Measurements from ENCODE around the gene KYNU. TPM values are rescaled to one million over a fixed set of nuclear protein-coding genes. Genes with fewer than 3 reads are reported as not detected.

The KYNU gene
- total RNA-seq, 1 experiment from 2014 or later: 55.7 TPM

GRCh38 chr2:143081616-143082015 is 204.2 kb downstream of the KYNU start:
- no peak for TF ChIP-seq CTCF (conservative IDR thresholded peaks at IDR 0.05)
- no peak for TF ChIP-seq EZH2 (IDR thresholded peaks at IDR 0.05; ENCODE audit: low read depth)
- Histone ChIP-seq H3K4me2 (no peak overlapping the region), H3K9me2 (ENCODE audit: insufficient read depth) (no peaks in the 10 kb centered on the region), H3K27ac (no peak overlapping the region), H3K4me3 (no peak overlapping the region), H3K27me3 (ENCODE audit: insufficient read depth, low read depth) (no peaks in the 10 kb centered on the region), H3K4me1 (replicated peaks; ENCODE audit: insufficient read depth) (0 out of 2 replicates have a peak, but pooled peaks cover 5% of the 10 kb centered on the region), H3K79me2 (ENCODE audit: low read depth) (no peaks in the 10 kb centered on the region), H3F3A (ENCODE audit: insufficient read depth, low read depth) (no peaks in the 10 kb centered on the region), H3K36me3 (ENCODE audit: low read depth) (no peaks in the 10 kb centered on the region), H3K9me3 (ENCODE audit: insufficient read depth, low read depth) (no peaks in the 10 kb centered on the region), H4K20me1 (ENCODE audit: insufficient read depth) (no peaks in the 10 kb centered on the region), H2AFZ (no peak overlapping the region)
- no TSS peak for BruUV-seq (replicated peaks)
- ChIA-PET CTCF (no interaction called here), POLR2A (ENCODE audit: unreplicated experiment) (no interaction called here)
- no peak for DNase-seq
- intact Hi-C loops (cut with micrococcal nuclease; ENCODE audit: unreplicated experiment): no loop called here

GRCh38 chr2:143083636-143084035 is 206.2 kb downstream of the KYNU start:
- 0 out of 2 replicates have a peak overlapping the region, but pooled peaks have one; percentile 6 for H3K27ac ChIP-seq
- H3K4me3 ChIP-seq: peak overlapping the region; percentile 16; the same call in 1 of the 2 replicates
- CTCF ChIA-PET: interaction anchor here (0.7 kb wide), 2 partner anchors 21 to 315 kb away, joined by 5 to 9 read pairs; no protein-coding TSS in a partner anchor
- TF ChIP-seq CTCF (conservative IDR thresholded peaks at IDR 0.05) (no peak), EZH2 (IDR thresholded peaks at IDR 0.05; ENCODE audit: low read depth) (no peak)
- H3K4me1 ChIP-seq (replicated peaks; ENCODE audit: insufficient read depth): 0 out of 2 replicates have a peak, but pooled peaks cover 5% of the 10 kb centered on the region
- intact Hi-C loops (cut with micrococcal nuclease; ENCODE audit: unreplicated experiment): no loop called here
- H3K9me2 ChIP-seq (ENCODE audit: insufficient read depth): no peaks in the 10 kb centered on the region
- no peaks in the 10 kb centered on the region for H3K36me3 ChIP-seq (ENCODE audit: low read depth)
- no peaks in the 10 kb centered on the region for H4K20me1 ChIP-seq (ENCODE audit: insufficient read depth)
- no peaks in the 10 kb centered on the region for H3K9me3 ChIP-seq (ENCODE audit: insufficient read depth, low read depth)
- H3K27me3 ChIP-seq (ENCODE audit: insufficient read depth, low read depth): no peaks in the 10 kb centered on the region
- peak overlapping the region; percentile 70 for H2AFZ ChIP-seq
- DNase-seq: no peak
- H3K79me2 ChIP-seq (ENCODE audit: low read depth): no peaks in the 10 kb centered on the region
- peak overlapping the region; percentile 56 for H3K4me2 ChIP-seq
- no TSS peak for BruUV-seq (replicated peaks)
- POLR2A ChIA-PET (ENCODE audit: unreplicated experiment): no interaction called here
- no peaks in the 10 kb centered on the region for H3F3A ChIP-seq (ENCODE audit: insufficient read depth, low read depth)

- TF ChIP-seq EZH2 (IDR thresholded peaks at IDR 0.05; ENCODE audit: low read depth) (no peak), CTCF (conservative IDR thresholded peaks at IDR 0.05) (no peak)
- H3K9me2 ChIP-seq (ENCODE audit: insufficient read depth): no peaks in the 10 kb centered on the region
- H4K20me1 ChIP-seq (ENCODE audit: insufficient read depth): no peaks in the 10 kb centered on the region
- H3K27ac ChIP-seq: no peak overlapping the region
- no peaks in the 10 kb centered on the region for H3K9me3 ChIP-seq (ENCODE audit: insufficient read depth, low read depth)
- CTCF ChIA-PET: no interaction called here
- H3K27me3 ChIP-seq (ENCODE audit: insufficient read depth, low read depth): no peaks in the 10 kb centered on the region
- H3K4me1 ChIP-seq (replicated peaks; ENCODE audit: insufficient read depth): 0 out of 2 replicates have a peak, but pooled peaks cover 5% of the 10 kb centered on the region
- no peak overlapping the region for H2AFZ ChIP-seq
- H3K36me3 ChIP-seq (ENCODE audit: low read depth): no peaks in the 10 kb centered on the region
- no peak for DNase-seq
- H3F3A ChIP-seq (ENCODE audit: insufficient read depth, low read depth): no peaks in the 10 kb centered on the region
- BruUV-seq (replicated peaks): no TSS peak
- H3K4me3 ChIP-seq: no peak overlapping the region
- POLR2A ChIA-PET (ENCODE audit: unreplicated experiment): no interaction called here
- intact Hi-C loops (cut with micrococcal nuclease; ENCODE audit: unreplicated experiment): no loop called here
- no peak overlapping the region for H3K4me2 ChIP-seq
- no peaks in the 10 kb centered on the region for H3K79me2 ChIP-seq (ENCODE audit: low read depth)
Measured at GRCh38 chr2:143084462-143084861, 207.0 kb downstream of the KYNU start.

Measured in PC-9 (cell line).